ENCODE data around the gene BNC1.
"Not testable (repeated sequence)": the region's sequence is repeated elsewhere in the genome, so short reads cannot be mapped to it uniquely, and the experiment has no call there.

BNC1 gene

GRCh38 chr15:83250781-83251180 is 33.7 kb downstream of the BNC1 start:
- DNase-seq = no peak

GRCh38 chr15:83249030-83249343 is 35.5 kb downstream of the BNC1 start:
- no peak for DNase-seq
- TF ChIP-seq GATA1 (IDR thresholded peaks at IDR 0.05; ENCODE audit: low read depth, low read length) (no peak), POLR2A (IDR thresholded peaks at IDR 0.05; ENCODE audit: low read length) (no peak)

More at GRCh38 chr15:83250781-83251180, 33.7 kb downstream of the BNC1 start:
- TF ChIP-seq GATA1 (IDR thresholded peaks at IDR 0.05; ENCODE audit: low read depth, low read length) = no peak
- no peak for TF ChIP-seq POLR2A (IDR thresholded peaks at IDR 0.05; ENCODE audit: low read length)

DNA sequence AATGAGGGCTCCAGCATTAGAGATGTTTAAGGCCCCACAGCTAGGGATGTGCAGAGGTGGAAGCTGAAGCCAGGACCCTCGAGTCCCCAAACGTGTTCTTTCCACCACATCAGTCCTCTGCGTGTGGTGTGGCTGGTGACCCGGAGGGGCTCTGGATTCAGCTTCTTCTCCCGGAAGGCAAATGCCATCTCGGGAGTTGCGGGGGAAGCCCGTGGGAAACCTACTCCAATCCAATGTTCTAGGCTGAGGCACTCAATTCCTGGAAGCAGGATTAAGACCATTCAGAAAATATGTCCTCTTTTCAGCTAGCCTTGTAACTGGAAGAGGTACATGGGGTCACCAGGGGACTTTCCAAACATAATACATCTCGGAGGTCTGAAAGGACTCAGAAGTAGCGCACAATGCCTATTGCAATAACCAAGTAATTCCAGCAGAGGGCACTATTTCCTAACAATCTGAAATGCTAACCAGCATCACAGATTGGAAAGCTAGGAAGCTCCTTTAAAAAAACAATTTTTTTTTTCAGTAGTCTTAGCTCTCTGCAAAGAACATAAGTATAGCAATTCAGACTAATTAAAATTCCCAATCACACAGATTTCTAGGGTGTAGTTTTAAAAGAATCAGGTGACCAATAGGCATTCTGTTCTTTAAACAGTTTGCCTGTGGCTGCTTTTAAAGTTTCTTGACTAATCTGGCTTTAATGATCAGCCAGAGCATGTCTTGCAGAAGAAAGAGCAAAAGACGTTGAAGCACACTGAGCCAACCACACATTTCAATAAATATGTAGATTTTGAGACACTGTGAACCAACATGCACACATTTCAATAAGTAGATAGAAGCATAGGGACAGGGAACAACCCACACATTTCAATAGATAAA is 36.1 kb downstream of the BNC1 start:
- TF ChIP-seq POLR2A (IDR thresholded peaks at IDR 0.05; ENCODE audit: low read length) = no peak
- TF ChIP-seq GATA1 (IDR thresholded peaks at IDR 0.05; ENCODE audit: low read depth, low read length) = no peak
- peak; percentile 47 to 72 for DNase-seq

DNA sequence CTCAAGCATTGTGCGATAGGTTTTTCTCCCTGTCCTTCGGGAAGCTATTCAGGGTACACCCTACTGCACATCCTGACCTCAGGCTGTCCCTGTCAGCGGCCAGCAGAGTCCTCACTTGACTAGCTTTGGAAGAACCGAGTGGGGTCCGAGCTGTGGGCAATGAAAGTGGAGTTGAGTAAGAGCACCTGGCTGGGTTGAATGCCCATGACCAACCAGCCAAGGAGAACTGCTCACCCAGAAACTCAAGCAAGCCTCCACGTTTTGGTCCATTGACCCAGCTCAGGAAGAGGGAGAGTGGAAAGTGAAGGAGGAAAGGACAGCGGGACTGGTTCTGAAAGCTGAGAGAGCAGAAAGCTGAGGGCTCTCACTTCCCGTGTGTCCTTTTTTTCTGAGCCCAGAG is 40.8 kb downstream of the BNC1 start:
- no peak for DNase-seq
- TF ChIP-seq GATA1 (IDR thresholded peaks at IDR 0.05; ENCODE audit: low read depth, low read length) (no peak), POLR2A (IDR thresholded peaks at IDR 0.05; ENCODE audit: low read length) (no peak)

- TF ChIP-seq GATA1 (IDR thresholded peaks at IDR 0.05; ENCODE audit: low read depth, low read length) (no peak), POLR2A (IDR thresholded peaks at IDR 0.05; ENCODE audit: low read length) (no peak)
- DNase-seq = no peak
Observed at GRCh38 chr15:83230242-83230641, 54.2 kb downstream of the BNC1 start.

DNA sequence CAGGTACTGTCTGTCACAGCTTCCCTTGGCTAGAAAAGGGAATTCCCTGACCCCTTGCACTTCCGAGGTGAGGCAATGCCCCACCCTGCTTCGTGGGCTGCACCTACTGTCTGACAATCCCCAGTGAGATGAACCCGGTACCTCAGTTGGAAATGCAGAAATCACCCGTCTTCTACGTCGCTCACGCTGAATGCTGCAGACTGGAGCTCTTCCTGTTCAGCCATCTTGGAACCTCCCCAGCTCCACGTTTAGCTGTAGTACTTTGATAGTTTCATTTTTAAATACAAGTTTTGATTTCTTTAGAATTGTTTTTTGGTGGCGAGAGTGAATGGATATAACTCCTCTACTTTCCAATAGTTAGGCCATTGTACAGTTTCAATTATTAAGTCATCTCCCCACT is 59.0 kb downstream of the BNC1 start:
- TF ChIP-seq GATA1 (IDR thresholded peaks at IDR 0.05; ENCODE audit: low read depth, low read length) = no peak
- no peak for TF ChIP-seq POLR2A (IDR thresholded peaks at IDR 0.05; ENCODE audit: low read length)
- no peak for DNase-seq

DNA sequence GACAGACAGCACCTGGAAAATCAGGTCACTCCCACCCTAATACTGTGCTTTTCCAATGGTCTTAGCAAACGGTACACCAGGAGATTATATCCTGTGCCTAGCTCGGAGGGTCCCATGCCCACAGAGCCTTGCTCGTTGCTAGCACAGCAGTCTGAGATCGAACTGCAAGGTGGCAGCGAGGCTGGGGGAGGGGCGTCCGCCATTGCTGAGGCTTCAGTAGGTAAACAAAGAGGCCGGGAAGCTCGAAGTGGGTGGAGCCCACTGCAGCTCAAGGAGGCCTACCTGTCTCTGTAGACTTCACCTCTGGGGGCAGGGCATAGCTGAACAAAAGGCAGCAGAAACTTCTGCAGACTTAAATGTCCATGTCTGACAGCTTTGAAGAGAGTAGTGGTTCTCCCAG is 62.7 kb downstream of the BNC1 start:
- not testable (repeated sequence) for DNase-seq

DNA sequence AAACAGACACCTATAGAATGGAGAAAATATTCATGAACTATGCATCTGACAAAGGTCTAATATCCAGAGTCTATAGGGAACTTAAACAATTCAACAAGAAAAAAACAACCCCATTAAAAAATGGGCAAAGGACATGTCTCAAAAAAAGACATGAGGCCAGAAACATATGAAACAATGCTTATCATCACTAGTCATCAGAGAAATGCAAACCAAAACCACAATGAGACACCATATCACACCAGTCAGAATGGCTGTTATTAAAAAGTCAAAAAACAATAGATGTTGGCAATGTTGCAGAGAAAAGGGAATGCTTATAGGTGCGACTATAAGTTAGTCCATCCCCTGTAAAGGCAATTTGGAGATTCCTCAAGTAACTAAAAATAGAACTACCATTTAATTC is 65.4 kb downstream of the BNC1 start:
- TF ChIP-seq GATA1 (IDR thresholded peaks at IDR 0.05; ENCODE audit: low read depth, low read length) = no peak
- TF ChIP-seq POLR2A (IDR thresholded peaks at IDR 0.05; ENCODE audit: low read length) = no peak

DNA sequence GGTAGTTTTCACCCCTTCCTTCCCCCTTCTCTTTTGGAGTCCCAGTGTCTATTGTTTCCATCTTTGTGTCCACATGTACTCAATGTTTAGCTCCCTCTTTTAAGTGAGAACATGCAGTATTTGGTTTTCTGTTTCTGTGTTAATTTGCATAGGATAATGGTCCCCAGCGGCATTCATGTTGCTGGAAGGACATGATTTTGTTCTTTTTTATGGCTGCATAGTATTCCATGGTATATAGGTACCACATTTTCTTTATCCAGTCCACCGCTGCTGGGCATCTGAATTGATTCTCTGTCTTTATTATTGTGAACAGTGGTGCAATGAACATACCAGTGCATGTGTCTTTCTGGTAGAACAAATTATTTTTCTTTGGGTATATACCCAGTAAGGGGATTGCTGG is 69.2 kb downstream of the BNC1 start:
- DNase-seq = no peak
- no peak for TF ChIP-seq GATA1 (IDR thresholded peaks at IDR 0.05; ENCODE audit: low read depth, low read length)
- no peak for TF ChIP-seq POLR2A (IDR thresholded peaks at IDR 0.05; ENCODE audit: low read length)

More for the DNA sequence above, 65.4 kb downstream of the BNC1 start:
- no peak for DNase-seq

DNA sequence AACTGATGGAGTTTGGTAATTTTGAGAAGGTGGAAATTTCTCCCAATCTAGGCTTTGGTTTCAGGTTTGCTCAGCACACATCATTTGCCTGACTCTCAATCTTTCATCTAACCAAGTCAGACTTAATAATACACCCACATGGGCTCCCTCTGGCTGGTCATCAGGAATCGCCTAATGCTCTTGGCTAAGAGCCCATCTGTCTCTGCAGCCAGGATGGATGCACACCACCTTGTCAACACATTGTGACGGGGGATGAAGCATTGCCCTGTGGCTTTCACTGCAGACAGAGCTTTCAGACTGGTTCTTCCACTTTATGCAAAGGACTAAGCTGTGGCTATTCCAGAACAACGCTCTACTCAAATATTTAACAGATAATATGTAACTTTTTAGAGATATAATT is 73.8 kb downstream of the BNC1 start:
- no peak for TF ChIP-seq GATA1 (IDR thresholded peaks at IDR 0.05; ENCODE audit: low read depth, low read length)
- TF ChIP-seq POLR2A (IDR thresholded peaks at IDR 0.05; ENCODE audit: low read length) = no peak
- DNase-seq = peak in 1 of 2 experiments; percentile 7

DNA sequence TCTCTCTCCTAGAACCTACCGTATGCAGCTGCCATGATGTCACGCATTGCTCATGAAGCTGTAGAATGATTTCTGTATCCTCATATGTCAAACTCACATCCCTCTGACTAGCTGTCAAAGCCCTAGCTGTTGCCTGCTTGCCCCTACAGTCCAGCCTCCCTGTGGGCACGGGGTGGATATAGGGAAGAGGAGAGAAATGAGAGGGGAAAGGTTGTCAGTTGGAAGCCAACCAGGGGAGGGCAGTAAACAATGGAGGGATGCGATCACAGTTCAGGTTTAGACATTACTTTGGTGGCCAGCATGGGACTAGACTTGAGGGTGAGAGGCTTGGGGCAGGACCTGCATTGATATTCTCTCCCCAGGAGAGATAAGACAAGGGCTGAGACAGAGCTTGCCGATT is 75.1 kb downstream of the BNC1 start:
- no peak for DNase-seq
- no peak for TF ChIP-seq POLR2A (IDR thresholded peaks at IDR 0.05; ENCODE audit: low read length)
- TF ChIP-seq GATA1 (IDR thresholded peaks at IDR 0.05; ENCODE audit: low read depth, low read length) = no peak

GRCh38 chr15:83208367-83208661 is 76.2 kb downstream of the BNC1 start:
- TF ChIP-seq GATA1 (IDR thresholded peaks at IDR 0.05; ENCODE audit: low read depth, low read length) (no peak), POLR2A (IDR thresholded peaks at IDR 0.05; ENCODE audit: low read length) (no peak)
- DNase-seq = peak; percentile 75 to 77

DNA sequence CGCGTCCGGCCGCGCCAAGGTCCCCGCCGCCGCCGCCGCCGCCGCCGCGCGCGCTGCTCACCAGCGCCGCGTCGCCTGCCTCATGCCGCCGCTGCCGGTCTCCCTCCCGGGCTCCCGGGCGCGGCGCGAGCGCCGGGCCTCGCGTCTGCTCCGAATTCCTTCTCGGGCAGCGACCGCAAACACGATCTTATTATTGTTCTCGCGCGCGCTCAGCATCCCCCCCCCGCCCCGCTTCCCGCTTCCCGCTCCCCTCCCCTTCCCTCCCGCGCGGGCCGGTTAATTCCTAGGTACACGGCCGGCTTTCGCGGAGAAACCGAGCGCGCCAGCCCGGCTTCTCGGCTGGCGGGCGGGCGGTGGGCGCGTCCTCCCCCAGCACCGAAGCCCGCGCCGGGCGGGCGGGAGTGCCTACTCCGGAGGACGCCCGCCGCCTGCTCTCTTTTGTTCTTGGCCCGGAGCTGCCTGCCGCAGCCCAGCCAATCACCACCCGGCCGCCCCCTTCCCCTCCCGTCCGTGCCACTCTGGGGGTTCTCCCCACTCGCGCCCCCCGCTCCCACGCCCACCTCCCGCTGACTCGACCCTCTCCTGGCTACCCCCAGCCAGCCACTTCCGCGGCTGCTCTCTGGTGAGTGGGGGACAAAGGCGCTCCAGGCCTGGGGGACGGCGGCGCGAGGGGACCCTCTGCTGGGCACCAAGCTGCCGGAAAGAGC is 76.7 kb downstream of the BNC1 start, which contains the start of gene HDGFL3:
Gene HDGFL3 (minus strand): TSS at position 164 of the 707 bp plus-strand sequence. CDS start 409 bp downstream, outside the sequence.
- DNase-seq = peak; percentile 75 to 79
- no peak for TF ChIP-seq POLR2A (IDR thresholded peaks at IDR 0.05; ENCODE audit: low read length)
- no peak for TF ChIP-seq GATA1 (IDR thresholded peaks at IDR 0.05; ENCODE audit: low read depth, low read length)

GRCh38 chr15:83207009-83207659 is 77.3 kb downstream of the BNC1 start:
- TF ChIP-seq GATA1 (IDR thresholded peaks at IDR 0.05; ENCODE audit: low read depth, low read length) = no peak
- TF ChIP-seq POLR2A (IDR thresholded peaks at IDR 0.05; ENCODE audit: low read length) = no peak
- peak; percentile 65 to 79 for DNase-seq

Data from erythroblast (primary cell).